WTC11 (cell line): ENCODE data around the gene COPS3. TPM values are rescaled to one million over a fixed set of nuclear protein-coding genes. Genes with fewer than 3 reads are reported as not detected.

ENCODE experiments used
- ATAC-seq: fragments of 200-7000 bp; cut with Tn5 transposase; 2 replicates; pipeline ENCODE4 v1.10.0; 2021; ENCODE audit warnings: mild to moderate bottlenecking, moderate library complexity
- CTCF ChIA-PET: fragments of 300-600 bp; sonication (Branson Sonifier 250); formaldehyde crosslinking; loops from one replicate; lab custom pipeline; 2021; ENCODE audit warnings: antibody characterized with exemption; lab: Charles Lee
- POLR2A ChIA-PET: fragments of 350-600 bp; sonication (Branson Sonifier 250); formaldehyde crosslinking; loops from one replicate; lab custom pipeline; 2021; ENCODE audit warnings: antibody characterized with exemption; lab: Charles Lee
- DNase-seq: peaks from one replicate; pipeline ENCODE4 v3.0.0; 2021; ENCODE audit warnings: low spot score
- H3K27ac Mint-ChIP-seq: 2 replicates; pipeline ENCODE4 v1.8.0; 2021; ENCODE audit warnings: mixed read lengths
- H3K27me3 Mint-ChIP-seq: 2 replicates; pipeline ENCODE4 v1.8.0; 2021; ENCODE audit warnings: low read depth, mild to moderate bottlenecking, moderate library complexity, mixed read lengths
- H3K36me3 Mint-ChIP-seq: 2 replicates; pipeline ENCODE4 v1.8.0; 2021; ENCODE audit warnings: mixed read lengths
- H3K4me1 Mint-ChIP-seq: 2 replicates; pipeline ENCODE4 v1.8.0; 2022; ENCODE audit warnings: mixed read lengths
- H3K4me3 Mint-ChIP-seq: 2 replicates; pipeline ENCODE4 v1.8.0; 2021; ENCODE audit warnings: mild to moderate bottlenecking, moderate library complexity, mixed read lengths
- H3K9me3 Mint-ChIP-seq: 2 replicates; pipeline ENCODE4 v1.8.0; 2021; ENCODE audit warnings: mixed read lengths
- ATF6 ChIP-seq: sonication (generic); formaldehyde crosslinking; IDR thresholded peaks from 2 replicates; pipeline ENCODE4 v1.8.1; 2023; ENCODE audit warnings: mild to moderate bottlenecking, missing genetic modification reagents
- CTCF ChIP-seq: fragments of 200-600 bp; IDR thresholded peaks from 2 replicates; pipeline ENCODE4 v1.8.0; 2022; ENCODE audit warnings: antibody characterized with exemption
- E2F4 ChIP-seq: sonication (generic); formaldehyde crosslinking; IDR thresholded peaks from 2 replicates; pipeline ENCODE4 v1.8.1; 2022; ENCODE audit warnings: low read depth, mild to moderate bottlenecking, moderate library complexity, missing genetic modification reagents, borderline replicate concordance
- ELF4 ChIP-seq: sonication (generic); formaldehyde crosslinking; IDR thresholded peaks from 2 replicates; pipeline ENCODE4 v1.8.1; 2022; ENCODE audit warnings: low read depth, mild to moderate bottlenecking, moderate library complexity, missing genetic modification reagents
- ETV6 ChIP-seq: sonication (generic); formaldehyde crosslinking; IDR thresholded peaks from 2 replicates; pipeline ENCODE4 v1.8.1; 2022; ENCODE audit warnings: mild to moderate bottlenecking, missing genetic modification reagents
- IRF1 ChIP-seq: sonication (generic); formaldehyde crosslinking; IDR thresholded peaks from 2 replicates; pipeline ENCODE4 v1.8.0; 2023; ENCODE audit warnings: missing genetic modification reagents
- JUN ChIP-seq: sonication (generic); formaldehyde crosslinking; IDR thresholded peaks from 2 replicates; pipeline ENCODE4 v1.8.0; 2023; ENCODE audit warnings: mild to moderate bottlenecking, missing genetic modification reagents
- NFYB ChIP-seq: sonication (generic); formaldehyde crosslinking; conservative IDR thresholded peaks from 2 replicates; pipeline ENCODE4 v1.8.0; 2022; ENCODE audit warnings: low read depth, missing genetic modification reagents
- NR1H2 ChIP-seq: sonication (generic); formaldehyde crosslinking; IDR thresholded peaks from 2 replicates; pipeline ENCODE4 v1.9.0; 2021; ENCODE audit warnings: mild to moderate bottlenecking, moderate library complexity, missing genetic modification reagents
- NR3C1 ChIP-seq: sonication (generic); formaldehyde crosslinking; conservative IDR thresholded peaks from 2 replicates; pipeline ENCODE4 v1.8.1; 2023; ENCODE audit warnings: low read depth, mild to moderate bottlenecking, missing genetic modification reagents
- PREB ChIP-seq: sonication (generic); formaldehyde crosslinking; IDR thresholded peaks from 2 replicates; pipeline ENCODE4 v1.8.1; 2022; ENCODE audit warnings: mild to moderate bottlenecking, missing genetic modification reagents, moderate library complexity, borderline replicate concordance
- PRRX2 ChIP-seq: fragments of 250-450 bp; sonication (Bioruptor Pico); IDR thresholded peaks from 2 replicates; pipeline ENCODE4 v1.8.0; 2021; ENCODE audit warnings: mild to moderate bottlenecking
- SMAD3 ChIP-seq: sonication (generic); formaldehyde crosslinking; IDR thresholded peaks from 2 replicates; pipeline ENCODE4 v1.8.0; 2022; ENCODE audit warnings: missing genetic modification reagents, mild to moderate bottlenecking, borderline replicate concordance
- TEAD1 ChIP-seq: sonication (generic); formaldehyde crosslinking; IDR thresholded peaks from 2 replicates; pipeline ENCODE4 v1.8.0; 2022; ENCODE audit warnings: mild to moderate bottlenecking, missing genetic modification reagents
- TEAD4 ChIP-seq: sonication (generic); formaldehyde crosslinking; IDR thresholded peaks from 2 replicates; pipeline ENCODE4 v1.8.0; 2022; ENCODE audit warnings: mild to moderate bottlenecking, missing genetic modification reagents
- ZNF219 ChIP-seq: sonication (generic); formaldehyde crosslinking; IDR thresholded peaks from 2 replicates; pipeline ENCODE4 v1.8.0; 2023; ENCODE audit warnings: missing genetic modification reagents, mild to moderate bottlenecking, borderline replicate concordance
- ZNF263 ChIP-seq: sonication (generic); formaldehyde crosslinking; IDR thresholded peaks from 2 replicates; pipeline ENCODE4 v1.8.1; 2022; ENCODE audit warnings: low read depth, mild to moderate bottlenecking, moderate library complexity, missing genetic modification reagents
- ZNF281 ChIP-seq: sonication (generic); formaldehyde crosslinking; IDR thresholded peaks from 2 replicates; pipeline ENCODE4 v1.8.0; 2023; ENCODE audit warnings: mild to moderate bottlenecking, missing genetic modification reagents
- ZNF396 ChIP-seq: fragments of 250-450 bp; sonication (Bioruptor Pico); IDR thresholded peaks from 2 replicates; pipeline ENCODE4 v1.8.0; 2021; ENCODE audit warnings: mild to moderate bottlenecking, moderate library complexity, borderline replicate concordance
- ZNF425 ChIP-seq: fragments of 250-450 bp; sonication (Bioruptor Pico); conservative IDR thresholded peaks from 2 replicates; pipeline ENCODE4 v1.9.0; 2021; ENCODE audit warnings: mild to moderate bottlenecking
- total RNA-seq: library from RNA; stranded (reverse); gene quantifications from 3 replicates; pipeline ENCODE4 v1.2.3, GENCODE V29; 2021

Gene COPS3
- total RNA-seq, 1 experiment from 2014 or later = 78.3 TPM

- TF ChIP-seq ZNF425 (CRISPR knock-in tag) (no peak), NR1H2 (no peak), ZNF396 (CRISPR knock-in tag) (no peak), E2F4 (CRISPR knock-in tag) (no peak), PREB (no peak), ZNF281 (CRISPR knock-in tag) (no peak), NFYB (CRISPR knock-in tag) (no peak), ZNF219 (CRISPR knock-in tag) (no peak), TEAD1 (CRISPR knock-in tag) (no peak), JUN (CRISPR knock-in tag) (no peak), IRF1 (CRISPR knock-in tag) (no peak), ZNF263 (CRISPR knock-in tag) (no peak)
Measured at GRCh38 chr17:17198281-17198680, 82.8 kb downstream of the COPS3 start (continued).

- POLR2A ChIA-PET = no interaction called here
- H3K9me3 Mint-ChIP-seq = no peaks in the 10 kb centered on the region
- H3K27me3 Mint-ChIP-seq = no peaks in the 10 kb centered on the region
- DNase-seq = no peak
- ATAC-seq = no peak
- TF ChIP-seq SMAD3 = no peak
- TF ChIP-seq NR3C1 (CRISPR knock-in tag) = no peak
- no peak for TF ChIP-seq TEAD4 (CRISPR knock-in tag)
- TF ChIP-seq PRRX2 (CRISPR knock-in tag) = no peak
- no peak for TF ChIP-seq CTCF
- no peak for TF ChIP-seq ATF6 (CRISPR knock-in tag)
- no peak for TF ChIP-seq ETV6 (CRISPR knock-in tag)
- TF ChIP-seq ELF4 (CRISPR knock-in tag) = no peak
- TF ChIP-seq, all 79 proteins: peak for 0
- Mint-ChIP-seq H3K4me3 (no peak overlapping the region), H3K4me1 (no peaks in the 10 kb centered on the region), H3K27ac (no peak overlapping the region), H3K36me3 (no peaks in the 10 kb centered on the region)
- CTCF ChIA-PET = interaction anchor here (1.4 kb wide), 1 partner anchor 55 kb away, joined by 8 read pairs; no protein-coding TSS in a partner anchor
Measured at GRCh38 chr17:17196776-17197175, 84.3 kb downstream of the COPS3 start.
